ENCODE data around the gene NPLOC4.
A peak's percentile ranks its signal among the peaks of the same experiment; 100 is the strongest.

The NPLOC4 gene

DNA sequence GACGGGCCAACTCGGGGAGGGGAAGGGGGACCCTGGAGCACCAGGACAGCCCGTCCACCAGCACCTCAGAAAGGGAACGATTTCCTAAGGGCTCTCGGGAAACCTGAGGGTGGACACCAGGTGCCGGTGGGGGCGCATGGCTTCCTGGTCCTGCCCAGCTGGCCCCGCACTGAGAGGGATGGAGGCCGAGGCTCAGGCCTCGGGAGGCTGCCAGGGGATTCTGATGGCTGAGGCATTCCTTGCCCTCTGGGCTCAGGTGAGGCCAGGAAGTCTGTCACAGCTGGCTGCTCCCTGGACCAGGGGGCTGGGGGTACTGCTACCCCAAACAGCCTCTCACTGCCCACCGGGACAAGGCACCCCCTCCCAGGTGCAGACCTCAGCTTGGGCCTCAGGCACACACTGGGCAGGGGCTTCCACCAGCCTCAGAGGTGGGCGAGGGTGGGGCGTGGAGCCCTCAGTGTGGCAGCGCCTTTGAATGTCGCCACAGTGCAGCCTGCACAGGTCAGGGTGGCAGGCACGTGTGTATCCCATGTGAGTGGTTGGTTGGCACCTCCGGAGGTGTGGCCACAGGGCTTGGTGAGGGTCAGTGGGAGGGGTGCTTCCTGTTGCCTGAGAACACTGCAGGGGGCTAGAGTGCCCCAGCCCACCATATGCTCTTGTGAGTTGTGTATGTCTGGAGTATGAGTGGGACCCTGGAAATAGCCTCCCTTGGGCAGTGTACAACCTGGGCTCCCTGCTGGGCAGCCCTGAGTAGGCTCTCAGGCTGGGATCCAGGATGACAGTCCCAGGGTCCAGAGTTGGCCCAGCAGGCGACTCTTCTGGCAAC is 112.7 kb downstream of the NPLOC4 start:
- DNase-seq (ENCODE audit: extremely low spot score), result no peak
- ChIA-PET POLR2A (no interaction called here), CTCF (no interaction called here)
- TF ChIP-seq, protein P1, sequence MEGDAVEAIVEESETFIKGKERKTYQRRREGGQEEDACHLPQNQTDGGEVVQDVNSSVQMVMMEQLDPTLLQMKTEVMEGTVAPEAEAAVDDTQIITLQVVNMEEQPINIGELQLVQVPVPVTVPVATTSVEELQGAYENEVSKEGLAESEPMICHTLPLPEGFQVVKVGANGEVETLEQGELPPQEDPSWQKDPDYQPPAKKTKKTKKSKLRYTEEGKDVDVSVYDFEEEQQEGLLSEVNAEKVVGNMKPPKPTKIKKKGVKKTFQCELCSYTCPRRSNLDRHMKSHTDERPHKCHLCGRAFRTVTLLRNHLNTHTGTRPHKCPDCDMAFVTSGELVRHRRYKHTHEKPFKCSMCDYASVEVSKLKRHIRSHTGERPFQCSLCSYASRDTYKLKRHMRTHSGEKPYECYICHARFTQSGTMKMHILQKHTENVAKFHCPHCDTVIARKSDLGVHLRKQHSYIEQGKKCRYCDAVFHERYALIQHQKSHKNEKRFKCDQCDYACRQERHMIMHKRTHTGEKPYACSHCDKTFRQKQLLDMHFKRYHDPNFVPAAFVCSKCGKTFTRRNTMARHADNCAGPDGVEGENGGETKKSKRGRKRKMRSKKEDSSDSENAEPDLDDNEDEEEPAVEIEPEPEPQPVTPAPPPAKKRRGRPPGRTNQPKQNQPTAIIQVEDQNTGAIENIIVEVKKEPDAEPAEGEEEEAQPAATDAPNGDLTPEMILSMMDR (IDR thresholded peaks at IDR 0.05; ENCODE audit: control extremely low read depth, extremely low read depth, low read depth, missing control alignments), result no peak

DNA sequence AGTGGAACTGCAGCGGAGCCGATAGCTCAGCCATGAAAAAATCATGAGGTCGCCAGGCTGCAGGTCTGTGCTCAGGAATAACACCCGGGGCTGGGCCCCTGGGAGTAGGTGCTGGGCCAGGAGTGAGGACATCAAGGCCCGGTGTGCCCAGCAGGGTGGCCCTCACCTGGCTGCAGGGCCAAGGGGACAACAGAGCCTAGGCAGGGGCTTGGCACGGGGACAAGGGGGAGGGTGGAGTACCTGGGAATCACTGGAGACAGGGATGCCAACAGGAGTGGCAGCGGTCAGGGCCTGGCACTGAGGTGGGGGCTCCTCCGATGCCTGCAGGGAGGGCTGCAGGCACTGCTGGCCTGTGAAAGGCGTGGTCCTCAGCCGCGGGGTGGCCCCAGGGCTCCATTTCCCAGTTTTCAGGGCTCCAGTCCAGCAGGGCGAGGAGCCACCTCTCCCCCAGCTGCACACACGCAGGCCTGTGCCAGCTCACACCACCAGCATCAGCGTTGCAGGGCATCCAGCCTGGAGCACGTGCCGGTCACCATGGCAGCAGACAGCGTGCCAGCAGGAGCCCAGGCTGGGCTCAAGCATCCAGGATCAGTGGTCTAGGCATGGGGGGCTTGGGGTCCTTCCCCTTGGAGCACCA is 113.4 kb downstream of the NPLOC4 start:
- ChIA-PET POLR2A (no interaction called here), CTCF (interaction anchor here (1.5 kb wide), 1 partner anchor 39 kb away, joined by 5 read pairs; no protein-coding TSS in a partner anchor)
- TF ChIP-seq, protein P1 (IDR thresholded peaks at IDR 0.05; ENCODE audit: control extremely low read depth, extremely low read depth, low read depth, missing control alignments), result no peak
- no peak for DNase-seq (ENCODE audit: extremely low spot score)

DNA sequence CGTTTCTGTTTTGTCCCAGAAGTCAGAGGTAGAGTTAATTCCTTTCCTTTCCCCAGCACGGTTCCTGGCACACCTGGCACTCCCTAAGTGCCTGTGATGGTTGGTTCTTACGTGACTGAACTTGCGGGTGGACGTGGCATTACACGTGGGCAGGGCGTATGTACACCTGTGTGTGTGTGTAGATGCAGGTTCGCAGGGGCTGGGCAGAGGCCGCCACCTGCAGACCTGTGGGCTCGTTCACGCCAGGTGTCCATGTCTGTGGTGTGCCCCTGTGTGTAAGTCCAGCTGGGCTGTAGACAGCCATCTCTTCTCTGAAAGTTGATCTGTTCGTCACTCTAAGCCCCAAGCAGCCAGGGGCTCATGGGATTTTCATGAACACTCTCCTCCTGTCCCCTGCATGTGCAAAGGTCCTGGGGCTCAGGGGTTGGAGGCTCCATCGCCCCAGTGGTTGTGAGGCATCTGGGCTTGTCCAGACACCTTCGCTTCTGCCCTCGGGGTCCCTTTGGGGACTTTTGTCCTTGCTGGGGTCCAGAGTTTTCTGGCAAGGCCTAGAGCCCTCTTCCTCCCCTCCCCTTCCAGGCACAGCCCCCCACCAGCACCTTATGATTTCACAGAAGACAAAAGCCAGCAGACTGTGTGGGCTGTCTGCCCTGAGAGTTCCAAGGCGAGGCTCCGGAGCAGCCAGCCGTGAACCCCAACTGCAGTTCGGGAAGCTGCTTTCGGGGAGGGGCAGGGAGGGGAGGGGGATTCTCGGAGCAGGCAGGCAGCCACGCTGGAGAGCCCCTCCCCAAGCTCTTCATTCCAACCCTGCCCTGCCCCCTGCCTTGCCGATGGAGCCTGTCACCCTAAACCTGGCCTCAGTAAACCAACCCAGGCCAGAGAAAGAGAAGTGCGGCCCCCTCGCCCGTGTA is 114.2 kb downstream of the NPLOC4 start:
- TF ChIP-seq, protein P1 (IDR thresholded peaks at IDR 0.05; ENCODE audit: control extremely low read depth, extremely low read depth, low read depth, missing control alignments), result no peak
- ChIA-PET POLR2A (interaction anchor here (1.0 to 1.4 kb wide), 2 partner anchors 14 to 30 kb away, joined by 3 to 4 read pairs; partner anchors contain the start of gene FAAP100), CTCF (interaction anchor here (1.5 kb wide), 1 partner anchor 38 kb away, joined by 5 read pairs; no protein-coding TSS in a partner anchor)
- DNase-seq (ENCODE audit: extremely low spot score), result no peak

DNA sequence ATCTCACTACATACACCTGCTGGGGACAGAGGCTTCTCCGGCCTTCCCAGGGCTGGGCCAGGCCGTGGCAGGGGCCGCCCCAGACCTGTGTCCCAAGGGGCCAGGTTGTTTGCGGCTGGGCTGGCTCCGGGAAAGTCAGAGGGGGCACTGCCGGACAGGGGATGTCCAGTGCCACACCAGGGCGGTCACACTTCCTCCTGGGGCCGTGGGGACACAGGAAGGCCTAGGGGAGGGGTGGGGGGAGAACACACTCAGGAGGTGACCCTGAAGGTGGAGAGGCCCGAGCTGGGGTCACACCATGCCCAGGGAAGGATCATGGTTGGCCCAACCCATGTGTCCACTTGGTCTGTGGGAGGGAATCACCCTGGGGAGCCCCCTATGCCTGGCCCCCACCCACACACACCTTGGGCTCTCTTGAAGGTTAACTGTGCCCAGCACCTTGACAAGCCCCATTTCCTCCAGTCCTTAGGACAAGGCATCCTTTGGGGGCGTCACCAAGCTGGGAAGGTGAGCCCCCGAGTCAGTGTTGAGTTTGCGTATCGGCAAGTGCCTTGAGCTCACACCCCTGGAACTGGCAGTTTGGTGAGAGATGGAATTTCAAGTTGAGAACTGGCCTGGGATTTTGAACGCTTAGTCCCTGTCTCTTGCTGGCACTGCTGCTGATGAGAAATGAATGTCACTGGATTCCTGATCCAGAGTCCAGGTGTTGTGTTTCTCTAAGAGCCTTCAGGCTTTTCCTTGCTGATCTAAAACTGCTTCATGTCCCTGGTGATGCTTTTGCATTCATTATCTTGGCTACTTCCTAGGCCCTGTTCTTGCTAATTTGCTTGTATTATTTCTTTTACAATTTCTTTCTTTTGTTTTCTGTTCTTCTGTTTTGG is 116.7 kb downstream of the NPLOC4 start:
- POLR2A ChIA-PET, result interaction anchor here (0.6 kb wide), 1 partner anchor 49 kb away, joined by 4 read pairs; no protein-coding TSS in a partner anchor
- TF ChIP-seq, protein P1 (IDR thresholded peaks at IDR 0.05; ENCODE audit: control extremely low read depth, extremely low read depth, low read depth, missing control alignments), result no peak
- no peak for DNase-seq (ENCODE audit: extremely low spot score)
- CTCF ChIA-PET, result interaction anchor here (1.2 to 3.9 kb wide), 6 partner anchors 9 to 80 kb away, joined by 3 to 20 read pairs (median 6); no protein-coding TSS in a partner anchor

DNA sequence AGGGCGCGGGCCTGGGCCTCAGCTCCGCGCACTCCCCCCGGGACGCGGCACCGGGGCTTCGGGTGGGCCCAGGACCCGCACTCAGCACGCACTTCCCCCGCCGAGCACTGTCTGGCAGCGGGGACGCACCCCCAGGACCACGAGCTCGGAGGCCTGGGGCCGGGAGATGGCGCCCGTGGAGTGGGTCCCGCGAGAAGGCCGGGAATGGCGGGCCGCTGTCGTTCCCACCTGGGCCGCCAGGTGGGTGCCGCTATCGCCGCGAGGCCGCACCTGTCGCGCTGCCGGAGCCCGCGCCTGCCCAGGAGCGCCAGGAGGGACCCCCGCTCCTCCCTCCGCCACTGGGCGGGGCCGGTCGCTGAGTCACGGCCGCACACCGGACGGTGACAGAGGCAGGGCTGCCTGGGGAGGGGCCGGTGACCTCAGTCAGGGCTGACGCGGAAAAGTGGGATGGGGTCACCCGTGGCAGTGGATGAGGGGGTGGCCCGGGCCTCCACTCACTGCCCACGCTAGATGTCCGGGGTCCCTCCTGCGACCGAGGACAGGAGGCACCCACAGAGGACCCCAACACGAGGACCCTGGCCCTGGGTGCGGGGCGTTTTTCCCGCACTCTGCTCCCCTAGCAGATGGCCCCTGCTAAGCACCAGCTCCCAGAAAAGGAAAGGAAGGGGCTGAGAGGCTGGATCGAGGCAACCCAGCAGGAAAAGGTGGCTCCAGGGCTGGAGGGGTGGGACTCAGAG is 117.5 kb downstream of the NPLOC4 start:
- DNase-seq (ENCODE audit: extremely low spot score), result peak; percentile 77
- POLR2A ChIA-PET, result interaction anchor here (2.0 kb wide), 1 partner anchor 11 kb away, joined by 8 read pairs; no protein-coding TSS in a partner anchor
- CTCF ChIA-PET, result interaction anchor here (1.0 to 3.9 kb wide), 13 partner anchors 9 to 297 kb away, joined by 3 to 20 read pairs (median 4); partner anchors contain the start of genes CEP131 and SLC38A10
- TF ChIP-seq, protein P1 (IDR thresholded peaks at IDR 0.05; ENCODE audit: control extremely low read depth, extremely low read depth, low read depth, missing control alignments), result peak; percentile 42
